Measurements from ENCODE around the gene USF2.
"Not testable (repeated sequence)": the region's sequence is repeated elsewhere in the genome, so short reads cannot be mapped to it uniquely, and the experiment has no call there.

Gene USF2

GRCh38 chr19:35279985-35280821 lies 11.4 kb downstream of the USF2 start:
- H3K27ac ChIP-seq (ENCODE audit: low read depth, low read length), result no peak overlapping the region
- no peaks in the 10 kb centered on the region; the same call in 1 of the 2 replicates for H3K27me3 ChIP-seq (ENCODE audit: control insufficient read depth, insufficient read depth, low read length)
- H3K4me1 ChIP-seq (ENCODE audit: control insufficient read depth, insufficient read depth, low read length), result peaks cover 7% of the 10 kb centered on the region
- no peak overlapping the region for H3K9ac ChIP-seq (ENCODE audit: low read length)
- peaks cover 40% of the 10 kb centered on the region for H3K36me3 ChIP-seq (ENCODE audit: control insufficient read depth, insufficient read depth, low read length)
- H3K9me3 ChIP-seq (ENCODE audit: control insufficient read depth, insufficient read depth, low read depth, low read length), result no peaks in the 10 kb centered on the region
- no peak overlapping the region for H3K4me3 ChIP-seq (ENCODE audit: low read depth, low read length)

- Histone ChIP-seq H3K27me3 (ENCODE audit: control insufficient read depth, insufficient read depth, low read length) (no peaks in the 10 kb centered on the region; the same call in 1 of the 2 replicates), H3K9ac (ENCODE audit: low read length) (no peak overlapping the region), H3K4me1 (ENCODE audit: control insufficient read depth, insufficient read depth, low read length) (peaks cover 8% of the 10 kb centered on the region), H3K36me3 (ENCODE audit: control insufficient read depth, insufficient read depth, low read length) (peaks cover 31% of the 10 kb centered on the region), H3K9me3 (ENCODE audit: control insufficient read depth, insufficient read depth, low read depth, low read length) (no peaks in the 10 kb centered on the region), H3K4me3 (ENCODE audit: low read depth, low read length) (no peak overlapping the region), H3K27ac (ENCODE audit: low read depth, low read length) (no peak overlapping the region)
Measured at GRCh38 chr19:35281303-35281702, 12.5 kb downstream of the USF2 start.

- H3K9me3 ChIP-seq (ENCODE audit: control insufficient read depth, insufficient read depth, low read depth, low read length), result no peaks in the 10 kb centered on the region
- H3K9ac ChIP-seq (ENCODE audit: low read length), result no peak overlapping the region
- H3K4me3 ChIP-seq (ENCODE audit: low read depth, low read length), result peak overlapping the region; percentile 31
- peaks cover 8% of the 10 kb centered on the region for H3K4me1 ChIP-seq (ENCODE audit: control insufficient read depth, insufficient read depth, low read length)
- no peak overlapping the region for H3K27ac ChIP-seq (ENCODE audit: low read depth, low read length)
- H3K36me3 ChIP-seq (ENCODE audit: control insufficient read depth, insufficient read depth, low read length), result 0 out of 2 replicates have a peak, but pooled peaks cover 3% of the 10 kb centered on the region
- H3K27me3 ChIP-seq (ENCODE audit: control insufficient read depth, insufficient read depth, low read length), result no peaks in the 10 kb centered on the region; the same call in 1 of the 2 replicates
Measured at GRCh38 chr19:35284153-35285094, 15.7 kb downstream of the USF2 start.

GRCh38 chr19:35285095-35285449 lies 16.3 kb downstream of the USF2 start:
- Histone ChIP-seq H3K4me3 (ENCODE audit: low read depth, low read length) (no peak overlapping the region), H3K27me3 (ENCODE audit: control insufficient read depth, insufficient read depth, low read length) (no peaks in the 10 kb centered on the region; the same call in 1 of the 2 replicates), H3K4me1 (ENCODE audit: control insufficient read depth, insufficient read depth, low read length) (peaks cover 8% of the 10 kb centered on the region), H3K27ac (ENCODE audit: low read depth, low read length) (no peak overlapping the region), H3K9me3 (ENCODE audit: control insufficient read depth, insufficient read depth, low read depth, low read length) (no peaks in the 10 kb centered on the region), H3K36me3 (ENCODE audit: control insufficient read depth, insufficient read depth, low read length) (no peaks in the 10 kb centered on the region), H3K9ac (ENCODE audit: low read length) (no peak overlapping the region)

GRCh38 chr19:35285465-35285864 lies 16.7 kb downstream of the USF2 start:
- not testable (repeated sequence) for H3K9ac ChIP-seq (ENCODE audit: low read length); H3K36me3 ChIP-seq (ENCODE audit: control insufficient read depth, insufficient read depth, low read length); H3K9me3 ChIP-seq (ENCODE audit: control insufficient read depth, insufficient read depth, low read depth, low read length); H3K27ac ChIP-seq (ENCODE audit: low read depth, low read length); H3K4me3 ChIP-seq (ENCODE audit: low read depth, low read length); H3K27me3 ChIP-seq (ENCODE audit: control insufficient read depth, insufficient read depth, low read length)
- H3K4me1 ChIP-seq (ENCODE audit: control insufficient read depth, insufficient read depth, low read length), result peaks cover 11% of the 10 kb centered on the region

- not testable (repeated sequence) for H3K27me3 ChIP-seq (ENCODE audit: control insufficient read depth, insufficient read depth, low read length); H3K36me3 ChIP-seq (ENCODE audit: control insufficient read depth, insufficient read depth, low read length); H3K9ac ChIP-seq (ENCODE audit: low read length); H3K27ac ChIP-seq (ENCODE audit: low read depth, low read length); H3K9me3 ChIP-seq (ENCODE audit: control insufficient read depth, insufficient read depth, low read depth, low read length); H3K4me3 ChIP-seq (ENCODE audit: low read depth, low read length)
- H3K4me1 ChIP-seq (ENCODE audit: control insufficient read depth, insufficient read depth, low read length), result peaks cover 14% of the 10 kb centered on the region
Measured at GRCh38 chr19:35286101-35286500, 17.3 kb downstream of the USF2 start.

- Histone ChIP-seq H3K9ac (ENCODE audit: low read length) (no peak overlapping the region), H3K4me1 (ENCODE audit: control insufficient read depth, insufficient read depth, low read length) (peaks cover 15% of the 10 kb centered on the region), H3K27me3 (ENCODE audit: control insufficient read depth, insufficient read depth, low read length) (no peaks in the 10 kb centered on the region; the same call in 1 of the 2 replicates), H3K9me3 (ENCODE audit: control insufficient read depth, insufficient read depth, low read depth, low read length) (no peaks in the 10 kb centered on the region), H3K36me3 (ENCODE audit: control insufficient read depth, insufficient read depth, low read length) (no peaks in the 10 kb centered on the region), H3K27ac (ENCODE audit: low read depth, low read length) (no peak overlapping the region), H3K4me3 (ENCODE audit: low read depth, low read length) (no peak overlapping the region)
Measured at GRCh38 chr19:35287713-35288112, 19.0 kb downstream of the USF2 start.

GRCh38 chr19:35288331-35288730 lies 19.6 kb downstream of the USF2 start:
- Histone ChIP-seq H3K27me3 (ENCODE audit: control insufficient read depth, insufficient read depth, low read length) (no peaks in the 10 kb centered on the region; the same call in 1 of the 2 replicates), H3K36me3 (ENCODE audit: control insufficient read depth, insufficient read depth, low read length) (no peaks in the 10 kb centered on the region), H3K9ac (ENCODE audit: low read length) (no peak overlapping the region), H3K9me3 (ENCODE audit: control insufficient read depth, insufficient read depth, low read depth, low read length) (no peaks in the 10 kb centered on the region), H3K4me3 (ENCODE audit: low read depth, low read length) (no peak overlapping the region), H3K27ac (ENCODE audit: low read depth, low read length) (no peak overlapping the region), H3K4me1 (ENCODE audit: control insufficient read depth, insufficient read depth, low read length) (peaks cover 19% of the 10 kb centered on the region)

- Histone ChIP-seq H3K36me3 (ENCODE audit: control insufficient read depth, insufficient read depth, low read length) (no peaks in the 10 kb centered on the region), H3K4me3 (ENCODE audit: low read depth, low read length) (no peak overlapping the region), H3K27me3 (ENCODE audit: control insufficient read depth, insufficient read depth, low read length) (no peaks in the 10 kb centered on the region; the same call in 1 of the 2 replicates), H3K9ac (ENCODE audit: low read length) (no peak overlapping the region), H3K4me1 (ENCODE audit: control insufficient read depth, insufficient read depth, low read length) (peaks cover 25% of the 10 kb centered on the region), H3K27ac (ENCODE audit: low read depth, low read length) (no peak overlapping the region), H3K9me3 (ENCODE audit: control insufficient read depth, insufficient read depth, low read depth, low read length) (no peaks in the 10 kb centered on the region)
Measured at GRCh38 chr19:35288906-35289305, 20.1 kb downstream of the USF2 start.

- H3K4me1 ChIP-seq (ENCODE audit: control insufficient read depth, insufficient read depth, low read length), result peaks cover 21% of the 10 kb centered on the region
- H3K9ac ChIP-seq (ENCODE audit: low read length), result no peak overlapping the region
- H3K36me3 ChIP-seq (ENCODE audit: control insufficient read depth, insufficient read depth, low read length), result no peaks in the 10 kb centered on the region
- H3K27me3 ChIP-seq (ENCODE audit: control insufficient read depth, insufficient read depth, low read length), result no peaks in the 10 kb centered on the region; the same call in 1 of the 2 replicates
- no peak overlapping the region for H3K27ac ChIP-seq (ENCODE audit: low read depth, low read length)
- H3K4me3 ChIP-seq (ENCODE audit: low read depth, low read length), result no peak overlapping the region
- H3K9me3 ChIP-seq (ENCODE audit: control insufficient read depth, insufficient read depth, low read depth, low read length), result no peaks in the 10 kb centered on the region
Measured at GRCh38 chr19:35290381-35291127, 21.8 kb downstream of the USF2 start.
